CD4-positive, alpha-beta T cell (primary cell): Measurements from ENCODE around the gene PBOV1. TPM values are rescaled to one million over a fixed set of nuclear protein-coding genes. Genes with fewer than 3 reads are reported as not detected.
"Not testable (repeated sequence)": the region's sequence is repeated elsewhere in the genome, so short reads cannot be mapped to it uniquely, and the experiment has no call there.

ENCODE experiments used
- ATAC-seq: fragments of 200-7000 bp; cut with Tn5 transposase; one replicate; pipeline ENCODE4 v1.10.0; 2022; ENCODE audit warnings: mild to moderate bottlenecking; ENCODE audit not compliant: poor library complexity
- CTCF ChIA-PET: fragments of 350-600 bp; sonication (Branson Sonifier 250); formaldehyde crosslinking; loops from one replicate; lab custom pipeline; 2021; ENCODE audit warnings: antibody characterized with exemption, inconsistent platforms; lab: Charles Lee
- POLR2A ChIA-PET: fragments of 350-600 bp; sonication (Branson Sonifier 250); formaldehyde crosslinking; loops from one replicate; lab custom pipeline; 2021; ENCODE audit warnings: antibody characterized with exemption, inconsistent platforms; lab: Charles Lee
- DNase-seq, 14 experiments: peaks; one replicate each; pipeline ENCODE4 v3.0.0-alpha.2; 2013 to 2020; ENCODE audit warnings: mixed read lengths in 2 of 14
- H3K27ac ChIP-seq, 2 donors: one replicate each; pipeline versions ENCODE4 v1.5.1 to v1.7.0; 2013; ENCODE audit warnings: low read length in 2 of 2, low read depth in 1 of 2, mild to moderate bottlenecking in 1 of 2
- H3K27me3 ChIP-seq, 2 experiments: 1 replicate in 1 of 2; 2 replicates in 1 of 2; pipeline versions ENCODE4 v1.6.1 to v1.7.0; 2013; ENCODE audit warnings: low read length in 2 of 2, control low read depth in 1 of 2, mild to moderate bottlenecking in 1 of 2, moderate library complexity in 1 of 2; ENCODE audit not compliant: insufficient read depth in 2 of 2, control insufficient read depth in 1 of 2
- H3K36me3 ChIP-seq: one replicate; pipeline ENCODE4 v1.6.1; 2013; ENCODE audit warnings: low read length, control low read depth; ENCODE audit not compliant: insufficient read depth
- H3K4me1 ChIP-seq: one replicate; pipeline ENCODE4 v1.6.1; 2013; ENCODE audit warnings: low read length, control low read depth; ENCODE audit not compliant: insufficient read depth
- H3K4me3 ChIP-seq: one replicate; pipeline ENCODE4 v1.5.1; 2013; ENCODE audit warnings: mild to moderate bottlenecking, low read length, moderate library complexity
- H3K9me3 ChIP-seq, 2 experiments: 1 replicate in 1 of 2; 2 replicates in 1 of 2; pipeline versions ENCODE4 v1.6.1 to v1.7.0; 2013; ENCODE audit warnings: low read length in 2 of 2, mild to moderate bottlenecking in 2 of 2, control low read depth in 1 of 2, moderate library complexity in 1 of 2; ENCODE audit not compliant: control insufficient read depth in 1 of 2, insufficient read depth in 1 of 2
- H3K27ac Mint-ChIP-seq: one replicate; pipeline ENCODE4 v1.8.0; 2020; ENCODE audit warnings: mixed read lengths
- H3K27me3 Mint-ChIP-seq: one replicate; pipeline ENCODE4 v1.8.0; 2021; ENCODE audit warnings: mixed read lengths
- H3K36me3 Mint-ChIP-seq: one replicate; pipeline ENCODE4 v1.8.0; 2021; ENCODE audit warnings: low read depth, mixed read lengths
- H3K4me1 Mint-ChIP-seq: one replicate; pipeline ENCODE4 v1.8.0; 2021; ENCODE audit warnings: low read depth, mixed read lengths
- H3K4me3 Mint-ChIP-seq: one replicate; pipeline ENCODE4 v1.8.0; 2020; ENCODE audit warnings: mild to moderate bottlenecking, mixed read lengths
- H3K9me3 Mint-ChIP-seq: one replicate; pipeline ENCODE4 v1.8.0; 2020; ENCODE audit warnings: mixed read lengths
- intact Hi-C, 2 experiments: fragments of 100-400 bp; cut with DNase I in 1 of 2; cut with micrococcal nuclease in 1 of 2; formaldehyde crosslinking; loops; one replicate each; pipeline versions ENCODE4 v1.15.1 to v1.9.0; 2023 to 2025; cut with DNase I, micrococcal nuclease
- total RNA-seq, 174 experiments: library from RNA in 2 of 174; stranded (reverse) in 2 of 174; gene quantifications; one replicate each; pipeline ENCODE4 v1.2.3 and lab custom pipeline; 2021 to 2026
- TF ChIP-seq, protein P1 (sequence below): fragments of 200-600 bp; IDR thresholded peaks from one replicate; pipeline ENCODE4 v1.8.0; 2022; ENCODE audit warnings: antibody characterized with exemption, mild to moderate bottlenecking

PBOV1 gene
- total RNA-seq, 2 experiments from 2014 or later, result not detected

DNA sequence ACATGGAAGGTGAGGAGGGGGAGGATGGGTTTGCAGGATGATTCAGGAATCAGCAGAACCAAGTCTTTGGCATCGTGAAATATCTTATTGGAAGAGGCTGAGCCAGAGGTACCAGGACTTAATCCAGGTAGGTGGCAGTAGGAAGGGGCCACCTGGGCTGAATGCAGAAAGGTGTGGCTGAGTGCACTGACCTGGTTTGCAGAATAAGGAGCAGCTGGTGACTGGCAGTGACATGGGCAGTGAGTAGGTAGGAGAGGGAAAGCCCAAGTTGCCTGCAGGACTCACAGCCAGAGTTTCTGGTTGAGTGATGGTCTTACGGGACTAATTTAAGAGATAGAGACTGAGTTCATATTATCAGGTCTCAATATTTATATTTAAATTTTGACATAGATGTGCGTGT, 1.1 kb upstream of the PBOV1 start:
- no peak overlapping the region for H3K4me3 ChIP-seq
- H3K9me3 ChIP-seq, result no peaks in the 10 kb centered on the region
- Mint-ChIP-seq H3K27me3 (peaks cover 25% of the 10 kb centered on the region), H3K4me3 (no peak overlapping the region), H3K9me3 (no peaks in the 10 kb centered on the region), H3K27ac (no peak overlapping the region), H3K4me1 (no peaks in the 10 kb centered on the region), H3K36me3 (no peaks in the 10 kb centered on the region)
- TF ChIP-seq, protein P1, sequence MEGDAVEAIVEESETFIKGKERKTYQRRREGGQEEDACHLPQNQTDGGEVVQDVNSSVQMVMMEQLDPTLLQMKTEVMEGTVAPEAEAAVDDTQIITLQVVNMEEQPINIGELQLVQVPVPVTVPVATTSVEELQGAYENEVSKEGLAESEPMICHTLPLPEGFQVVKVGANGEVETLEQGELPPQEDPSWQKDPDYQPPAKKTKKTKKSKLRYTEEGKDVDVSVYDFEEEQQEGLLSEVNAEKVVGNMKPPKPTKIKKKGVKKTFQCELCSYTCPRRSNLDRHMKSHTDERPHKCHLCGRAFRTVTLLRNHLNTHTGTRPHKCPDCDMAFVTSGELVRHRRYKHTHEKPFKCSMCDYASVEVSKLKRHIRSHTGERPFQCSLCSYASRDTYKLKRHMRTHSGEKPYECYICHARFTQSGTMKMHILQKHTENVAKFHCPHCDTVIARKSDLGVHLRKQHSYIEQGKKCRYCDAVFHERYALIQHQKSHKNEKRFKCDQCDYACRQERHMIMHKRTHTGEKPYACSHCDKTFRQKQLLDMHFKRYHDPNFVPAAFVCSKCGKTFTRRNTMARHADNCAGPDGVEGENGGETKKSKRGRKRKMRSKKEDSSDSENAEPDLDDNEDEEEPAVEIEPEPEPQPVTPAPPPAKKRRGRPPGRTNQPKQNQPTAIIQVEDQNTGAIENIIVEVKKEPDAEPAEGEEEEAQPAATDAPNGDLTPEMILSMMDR, result no peak
- ChIA-PET CTCF (no interaction called here), POLR2A (no interaction called here)
- H3K4me1 ChIP-seq, result no peaks in the 10 kb centered on the region
- peaks cover 0 to 3% of the 10 kb centered on the region in 2 experiments for H3K27me3 ChIP-seq
- ATAC-seq (no peak), DNase-seq (no peak)
- no peaks in the 10 kb centered on the region for H3K36me3 ChIP-seq
- H3K27ac ChIP-seq, result no peak overlapping the region
- intact Hi-C loops, result no loop called here

DNA sequence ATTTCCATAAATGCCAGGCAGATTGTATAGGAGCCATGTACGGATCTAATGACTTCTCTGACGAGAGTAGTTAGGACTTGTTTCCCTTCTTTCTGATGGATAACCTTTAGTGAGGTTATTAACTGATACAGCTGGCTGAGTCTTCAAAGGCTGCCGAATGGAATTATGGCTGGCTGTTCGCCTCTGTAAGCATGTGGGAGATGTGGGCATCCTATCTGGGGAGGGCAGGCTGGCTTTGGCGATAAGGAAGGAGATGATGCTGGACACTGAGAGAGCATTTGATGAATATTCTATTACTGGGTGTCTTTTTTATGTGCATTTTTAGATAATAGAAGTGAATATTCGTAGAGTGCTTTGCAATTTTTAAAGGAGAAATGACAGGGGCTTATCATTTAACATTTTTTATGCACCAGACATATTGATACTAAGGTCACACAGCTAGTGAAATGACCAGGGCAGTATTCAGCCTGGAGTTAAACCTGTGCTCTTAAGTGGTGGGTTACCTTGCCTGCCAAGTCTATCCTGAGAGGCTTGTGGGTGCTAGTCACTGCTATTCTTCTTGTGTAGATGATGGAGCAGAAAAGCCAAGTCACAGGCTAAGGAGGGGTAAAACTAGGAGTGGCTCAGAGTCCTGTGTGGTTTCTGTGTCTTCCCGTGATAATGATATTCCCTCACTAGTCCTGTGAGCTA, 3.1 kb downstream of the PBOV1 start:
- ATAC-seq (no peak), DNase-seq (no peak)
- no peaks in the 10 kb centered on the region for H3K4me1 Mint-ChIP-seq
- no peaks in the 10 kb centered on the region for H3K36me3 Mint-ChIP-seq
- H3K27ac Mint-ChIP-seq, result no peak overlapping the region
- no peaks in the 10 kb centered on the region for H3K9me3 ChIP-seq
- no peak overlapping the region for H3K4me3 ChIP-seq
- no peaks in the 10 kb centered on the region for H3K36me3 ChIP-seq
- H3K9me3 Mint-ChIP-seq, result no peaks in the 10 kb centered on the region
- H3K27ac ChIP-seq, result no peak overlapping the region
- CTCF ChIA-PET, result no interaction called here
- no peak overlapping the region for H3K4me3 Mint-ChIP-seq
- TF ChIP-seq, protein P1, result no peak
- intact Hi-C loops, result no loop called here
- POLR2A ChIA-PET, result no interaction called here
- peaks cover 0 to 6% of the 10 kb centered on the region in 2 experiments for H3K27me3 ChIP-seq
- H3K4me1 ChIP-seq, result no peaks in the 10 kb centered on the region
- H3K27me3 Mint-ChIP-seq, result peaks cover 32% of the 10 kb centered on the region

DNA sequence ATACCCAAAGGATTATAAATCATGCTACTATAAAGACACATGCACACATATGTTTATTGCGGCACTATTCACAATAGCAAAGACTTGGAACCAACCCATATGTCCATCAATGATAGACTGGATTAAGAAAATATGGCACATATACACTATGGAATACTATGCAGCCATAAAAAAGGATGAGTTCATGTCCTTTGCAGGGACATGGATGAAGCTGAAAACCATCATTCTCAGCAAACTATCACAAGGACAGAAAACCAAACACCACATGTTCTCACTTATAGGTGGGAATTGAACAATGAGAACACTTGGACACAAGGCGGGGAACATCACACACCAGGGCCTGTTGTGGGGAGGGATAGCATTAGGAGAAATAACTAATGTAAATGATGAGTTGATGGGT, 5.8 kb downstream of the PBOV1 start:
- H3K27me3 Mint-ChIP-seq, result peaks cover 34% of the 10 kb centered on the region
- H3K9me3 Mint-ChIP-seq, H3K4me1 Mint-ChIP-seq, POLR2A ChIA-PET, CTCF ChIA-PET, H3K4me3 Mint-ChIP-seq, H3K36me3 Mint-ChIP-seq, H3K36me3 ChIP-seq, ATAC-seq, intact Hi-C loops, H3K4me1 ChIP-seq, H3K9me3 ChIP-seq, H3K27ac ChIP-seq, H3K4me3 ChIP-seq, H3K27ac Mint-ChIP-seq, DNase-seq: not testable (repeated sequence)
- H3K27me3 ChIP-seq, result peaks cover 2 to 12% of the 10 kb centered on the region in 2 experiments

DNA sequence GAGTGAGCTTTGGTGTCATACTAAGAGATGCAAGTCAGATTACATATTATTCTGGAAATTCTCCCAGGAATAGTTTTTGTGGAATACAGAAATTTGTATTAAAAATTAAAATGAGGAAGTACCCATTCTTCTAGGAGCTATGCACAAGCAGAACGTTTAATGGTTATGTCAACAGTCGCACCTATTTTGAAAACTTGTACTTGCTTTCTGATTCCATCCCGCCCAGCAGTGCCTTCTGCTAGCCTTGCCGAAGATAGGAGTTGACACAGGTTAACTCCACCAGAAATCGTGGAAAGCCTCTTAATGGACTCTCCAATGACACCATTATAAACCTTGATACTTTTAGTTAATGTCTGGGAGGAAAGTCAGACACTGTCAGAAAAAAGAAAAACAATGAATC, 6.7 kb downstream of the PBOV1 start:
- Mint-ChIP-seq H3K4me3 (no peak overlapping the region), H3K27ac (no peak overlapping the region), H3K27me3 (peaks cover 29% of the 10 kb centered on the region), H3K36me3 (no peaks in the 10 kb centered on the region), H3K4me1 (no peaks in the 10 kb centered on the region), H3K9me3 (no peaks in the 10 kb centered on the region)
- H3K27me3 ChIP-seq, result peaks cover 2 to 12% of the 10 kb centered on the region in 2 experiments
- no peaks in the 10 kb centered on the region for H3K9me3 ChIP-seq
- ATAC-seq, result no peak
- ChIA-PET CTCF (no interaction called here), POLR2A (no interaction called here)
- no peaks in the 10 kb centered on the region for H3K4me1 ChIP-seq
- H3K27ac ChIP-seq, result no peak overlapping the region
- no peak overlapping the region for H3K4me3 ChIP-seq
- TF ChIP-seq, protein P1, result no peak
- no peak for DNase-seq
- intact Hi-C loops, result no loop called here
- no peaks in the 10 kb centered on the region for H3K36me3 ChIP-seq
